PC-3 (cell line): ENCODE data around the gene KLK15.

Experiments used
- EZH2 ChIP-seq: fragments of 300-600 bp; sonication (generic); IDR thresholded peaks from one replicate; pipeline ENCODE4 v1.6.1; 2017; ENCODE audit warnings: antibody characterized with exemption, mild to moderate bottlenecking, low read length; ENCODE audit not compliant: unreplicated experiment
- TF ChIP-seq, protein P1 (sequence below): fragments of 300-600 bp; sonication (generic); conservative IDR thresholded peaks from 2 replicates; pipeline ENCODE4 v1.5.1; 2017; ENCODE audit warnings: antibody characterized with exemption, low read depth, mild to moderate bottlenecking, low read length

DNA sequence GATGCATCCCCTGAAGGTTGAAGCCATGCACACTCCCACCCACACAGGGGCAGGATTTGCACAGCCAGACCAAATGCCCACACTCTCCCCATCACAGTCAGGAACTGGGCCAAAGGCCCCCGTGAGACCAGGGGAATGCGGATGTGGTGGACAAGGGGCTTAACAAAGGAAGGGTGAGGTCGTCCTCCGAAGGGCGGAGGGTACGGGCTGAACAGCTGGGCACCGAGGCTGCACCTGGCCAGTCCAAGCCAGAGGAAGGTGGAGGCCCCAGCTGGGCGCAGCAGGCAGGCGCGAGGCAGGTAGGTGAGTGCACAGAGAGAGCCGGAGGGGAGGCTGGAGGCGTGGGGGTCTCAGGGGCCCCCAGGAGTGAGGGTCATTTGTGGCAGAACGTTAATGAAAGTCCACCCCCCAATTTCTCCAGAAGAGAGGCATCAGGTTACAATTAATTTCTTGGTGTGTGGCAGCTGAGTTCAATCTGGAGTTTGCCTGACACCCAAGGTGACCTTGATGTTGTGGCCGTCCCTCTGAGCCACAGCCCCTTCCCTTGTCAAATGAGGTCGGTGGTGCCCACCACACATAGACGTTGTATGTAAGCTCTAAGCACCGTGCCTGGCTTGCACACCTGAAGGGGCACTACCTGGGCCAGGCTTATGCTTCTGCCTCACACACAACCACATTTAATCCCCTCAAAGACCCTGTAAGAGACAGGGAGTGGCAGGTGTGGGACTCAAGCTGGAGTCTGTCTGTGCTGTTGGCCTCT, 2.9 kb downstream of the KLK15 start:
- no peak for TF ChIP-seq EZH2
- TF ChIP-seq, protein P1, sequence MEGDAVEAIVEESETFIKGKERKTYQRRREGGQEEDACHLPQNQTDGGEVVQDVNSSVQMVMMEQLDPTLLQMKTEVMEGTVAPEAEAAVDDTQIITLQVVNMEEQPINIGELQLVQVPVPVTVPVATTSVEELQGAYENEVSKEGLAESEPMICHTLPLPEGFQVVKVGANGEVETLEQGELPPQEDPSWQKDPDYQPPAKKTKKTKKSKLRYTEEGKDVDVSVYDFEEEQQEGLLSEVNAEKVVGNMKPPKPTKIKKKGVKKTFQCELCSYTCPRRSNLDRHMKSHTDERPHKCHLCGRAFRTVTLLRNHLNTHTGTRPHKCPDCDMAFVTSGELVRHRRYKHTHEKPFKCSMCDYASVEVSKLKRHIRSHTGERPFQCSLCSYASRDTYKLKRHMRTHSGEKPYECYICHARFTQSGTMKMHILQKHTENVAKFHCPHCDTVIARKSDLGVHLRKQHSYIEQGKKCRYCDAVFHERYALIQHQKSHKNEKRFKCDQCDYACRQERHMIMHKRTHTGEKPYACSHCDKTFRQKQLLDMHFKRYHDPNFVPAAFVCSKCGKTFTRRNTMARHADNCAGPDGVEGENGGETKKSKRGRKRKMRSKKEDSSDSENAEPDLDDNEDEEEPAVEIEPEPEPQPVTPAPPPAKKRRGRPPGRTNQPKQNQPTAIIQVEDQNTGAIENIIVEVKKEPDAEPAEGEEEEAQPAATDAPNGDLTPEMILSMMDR = no peak
